GM12874 (cell line): ENCODE measurements around the gene LONP1.

Experiments
- TF ChIP-seq, protein P1 (sequence below): IDR thresholded peaks from 2 replicates; pipeline ENCODE4 v1.5.1; 2011; ENCODE audit warnings: low read depth, mild to moderate bottlenecking, control low read depth, low read length, moderate library complexity; ENCODE audit not compliant: insufficient read depth

Gene LONP1

DNA sequence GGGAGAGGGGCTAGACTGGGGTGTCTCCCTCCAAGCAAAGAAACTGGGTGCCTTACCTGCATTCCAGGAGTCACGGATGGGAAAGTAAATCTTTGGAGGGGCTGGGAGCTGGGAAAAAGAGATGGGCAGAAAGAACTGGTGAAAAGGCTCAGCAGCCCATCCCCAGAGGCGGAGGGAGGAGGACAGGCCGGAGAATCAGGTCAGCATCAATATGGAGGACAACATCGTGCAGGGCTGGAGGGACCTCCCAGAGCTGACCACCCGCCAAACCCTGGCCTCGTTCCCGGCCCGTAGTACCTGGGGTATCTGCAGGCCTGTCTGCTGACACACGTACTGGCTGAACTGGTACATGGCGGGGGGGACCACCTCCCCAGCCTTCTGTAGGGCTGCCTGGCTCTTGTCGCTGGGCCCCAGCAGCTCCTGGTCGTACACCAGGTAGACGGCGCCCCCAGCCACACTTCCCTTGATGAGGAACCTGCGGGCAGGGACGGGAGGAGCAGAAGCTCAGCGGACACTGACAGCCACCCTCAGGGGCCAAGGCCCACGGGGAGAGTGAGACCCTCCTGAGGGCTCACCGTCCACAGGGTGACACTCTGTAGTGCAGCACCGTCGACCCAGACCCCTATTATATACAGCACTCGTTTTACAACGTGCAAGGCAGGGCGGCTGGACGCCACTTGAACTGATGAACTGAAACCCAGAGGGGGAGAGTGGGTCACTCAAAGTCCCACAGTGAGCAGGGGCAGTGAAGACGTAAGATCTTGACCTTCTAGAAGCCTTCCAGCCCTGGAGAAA, 40.5 kb downstream of the LONP1 start:
- TF ChIP-seq, protein P1, sequence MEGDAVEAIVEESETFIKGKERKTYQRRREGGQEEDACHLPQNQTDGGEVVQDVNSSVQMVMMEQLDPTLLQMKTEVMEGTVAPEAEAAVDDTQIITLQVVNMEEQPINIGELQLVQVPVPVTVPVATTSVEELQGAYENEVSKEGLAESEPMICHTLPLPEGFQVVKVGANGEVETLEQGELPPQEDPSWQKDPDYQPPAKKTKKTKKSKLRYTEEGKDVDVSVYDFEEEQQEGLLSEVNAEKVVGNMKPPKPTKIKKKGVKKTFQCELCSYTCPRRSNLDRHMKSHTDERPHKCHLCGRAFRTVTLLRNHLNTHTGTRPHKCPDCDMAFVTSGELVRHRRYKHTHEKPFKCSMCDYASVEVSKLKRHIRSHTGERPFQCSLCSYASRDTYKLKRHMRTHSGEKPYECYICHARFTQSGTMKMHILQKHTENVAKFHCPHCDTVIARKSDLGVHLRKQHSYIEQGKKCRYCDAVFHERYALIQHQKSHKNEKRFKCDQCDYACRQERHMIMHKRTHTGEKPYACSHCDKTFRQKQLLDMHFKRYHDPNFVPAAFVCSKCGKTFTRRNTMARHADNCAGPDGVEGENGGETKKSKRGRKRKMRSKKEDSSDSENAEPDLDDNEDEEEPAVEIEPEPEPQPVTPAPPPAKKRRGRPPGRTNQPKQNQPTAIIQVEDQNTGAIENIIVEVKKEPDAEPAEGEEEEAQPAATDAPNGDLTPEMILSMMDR: no peak

DNA sequence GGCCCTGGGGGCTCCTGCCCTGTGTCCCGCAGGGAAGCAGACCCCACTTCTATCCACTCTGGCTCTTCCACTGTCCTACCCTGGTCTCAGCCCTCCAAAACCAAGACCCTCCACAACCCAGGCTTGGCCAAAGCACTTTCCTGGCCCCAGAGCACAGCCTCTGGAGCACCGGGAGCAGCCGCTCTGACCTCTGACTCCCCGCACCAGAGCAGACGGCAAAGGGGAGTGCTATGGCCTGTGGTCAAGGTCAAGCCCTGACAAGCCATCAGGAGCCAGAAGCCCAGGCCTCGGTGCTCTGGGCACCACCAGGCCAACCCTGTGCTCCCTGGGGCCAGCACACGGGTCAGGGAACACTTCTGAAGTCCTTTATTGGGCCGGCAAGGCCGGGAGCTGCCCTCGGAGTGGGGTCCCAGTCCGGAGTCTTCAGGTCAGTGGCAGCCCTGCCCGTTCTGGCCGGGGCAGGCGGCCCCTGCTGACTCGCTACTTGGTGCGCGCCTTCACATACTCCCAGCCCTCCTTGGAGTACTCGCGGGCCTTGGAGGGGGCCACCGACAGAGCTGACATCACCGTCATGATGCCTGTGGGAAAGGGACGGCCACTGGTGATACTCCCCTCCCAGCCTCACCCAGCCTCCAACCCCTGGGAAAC, 41.8 kb downstream of the LONP1 start:
- TF ChIP-seq, protein P1: no peak

DNA sequence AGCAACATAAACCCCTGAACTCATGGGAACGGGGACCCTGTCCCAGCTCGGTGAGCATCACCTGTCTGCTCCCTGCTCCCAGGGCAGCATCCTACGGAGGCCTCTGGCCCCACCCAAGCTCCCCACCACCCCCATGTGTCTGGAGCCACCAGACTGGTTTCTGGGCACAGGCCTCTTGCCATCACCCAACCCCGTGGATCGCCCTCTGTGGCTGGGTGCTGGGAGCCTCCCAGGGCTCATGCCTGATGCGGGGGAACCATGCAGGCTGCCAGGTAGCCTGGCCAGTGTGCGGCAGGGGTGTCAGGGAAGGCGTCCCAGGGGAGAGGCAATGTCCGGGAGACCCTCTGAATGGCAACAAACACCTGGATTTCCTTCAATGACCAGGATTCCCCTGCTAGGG, 42.4 kb downstream of the LONP1 start:
- TF ChIP-seq, protein P1: no peak

DNA sequence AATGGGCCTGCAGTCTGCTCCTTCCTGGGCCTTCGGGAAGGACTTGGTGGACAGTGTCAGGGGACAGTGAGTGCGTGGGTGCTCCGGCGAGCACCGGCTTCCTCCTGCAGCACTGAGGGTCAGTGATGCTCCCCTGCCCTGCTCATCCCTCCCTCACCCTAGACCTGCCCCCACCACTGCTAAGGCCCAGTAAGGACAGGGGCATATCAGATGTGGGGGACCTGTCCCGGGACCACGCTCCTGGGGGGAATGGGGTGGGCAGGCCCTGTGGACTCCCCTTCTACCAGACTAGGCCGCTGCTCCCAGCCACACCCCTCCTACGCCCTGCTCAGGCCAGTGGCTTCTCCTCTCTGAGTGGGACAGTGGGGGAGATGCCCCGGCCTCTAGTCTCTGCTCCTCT, 42.8 kb downstream of the LONP1 start:
- TF ChIP-seq, protein P1: no peak

DNA sequence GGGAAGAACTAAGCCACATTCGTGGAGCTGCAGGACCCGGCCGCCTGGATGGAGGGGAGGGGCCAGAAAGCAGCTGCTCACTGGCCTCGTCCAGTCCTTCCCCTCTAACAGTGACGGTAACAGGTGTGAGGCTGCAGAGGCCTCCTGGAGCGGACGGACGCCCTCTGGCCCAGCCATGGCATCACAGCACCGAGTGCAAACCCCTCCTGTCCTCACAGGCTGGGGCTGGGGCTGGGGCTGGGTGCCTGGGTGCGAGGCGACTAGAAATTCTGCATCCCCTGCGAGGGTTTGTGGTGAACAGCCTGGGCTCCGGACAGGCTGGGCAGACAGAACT, 43.2 kb downstream of the LONP1 start:
- TF ChIP-seq, protein P1: no peak

DNA sequence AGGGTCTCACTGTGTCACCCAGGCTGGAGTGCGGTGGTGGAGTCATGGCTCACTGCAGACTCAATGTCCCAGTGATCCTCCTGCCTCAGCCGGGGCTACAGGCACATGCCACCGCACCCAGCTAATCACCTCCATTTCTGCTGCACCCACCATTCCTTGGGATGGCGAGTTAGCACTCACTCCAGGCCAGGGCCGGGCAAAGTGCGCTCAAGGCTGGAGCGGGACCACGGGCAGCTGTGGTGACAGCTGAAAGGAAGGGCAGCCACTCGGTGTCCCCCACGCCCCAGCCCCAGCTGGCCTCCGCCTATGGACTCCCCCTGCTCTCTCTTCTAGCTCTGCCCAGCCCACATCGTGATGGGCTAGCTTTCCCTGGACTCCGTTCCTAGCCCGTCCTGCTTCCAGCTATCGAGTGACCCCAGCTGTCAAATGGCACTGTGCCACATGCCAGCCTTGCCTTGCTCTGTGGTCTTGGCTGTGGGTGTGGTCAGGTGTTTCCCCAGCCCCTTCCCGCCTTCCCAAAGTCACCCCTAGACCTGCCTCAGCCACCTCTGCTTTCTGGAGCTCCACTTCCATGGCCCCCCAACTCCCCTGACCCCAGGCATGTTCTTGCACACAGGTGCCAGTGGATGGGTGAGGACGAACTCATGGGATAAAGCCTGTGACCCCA, 43.7 kb downstream of the LONP1 start:
- TF ChIP-seq, protein P1: no peak

DNA sequence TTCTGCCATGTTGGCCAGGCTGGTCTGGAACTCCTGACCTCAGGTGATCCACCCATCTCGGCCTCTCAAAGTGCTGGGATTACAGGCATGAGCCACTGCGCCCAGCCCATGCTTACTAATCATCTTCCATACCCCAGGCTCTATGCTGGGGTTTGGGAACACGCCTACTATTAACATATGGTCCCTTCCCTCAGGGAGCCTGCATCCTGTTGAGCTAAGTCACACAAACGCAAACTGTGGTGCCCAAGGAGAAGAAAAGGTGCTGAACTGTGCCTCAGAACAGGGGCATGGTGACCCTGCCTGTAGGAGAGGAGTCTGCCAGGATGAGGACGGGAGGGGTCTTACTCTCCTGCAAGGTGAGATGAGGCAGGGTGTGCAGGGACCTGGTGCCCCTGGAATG, 45.2 kb downstream of the LONP1 start:
- TF ChIP-seq, protein P1: no peak
